IMR-90 (cell line): ENCODE results near the gene HECW1. TPM values are rescaled to one million over a fixed set of nuclear protein-coding genes. Genes with fewer than 3 reads are reported as not detected.

Experiments
- ATAC-seq: fragments of 200-7000 bp; cut with Tn5 transposase; 2 replicates; pipeline ENCODE4 v1.9.1; 2020; ENCODE audit warnings: low read depth, mild to moderate bottlenecking, moderate library complexity
- BruUV-seq: library from RNA; stranded (reverse); fragments of 400-500 nt; replicated peaks from 2 replicates; lab custom pipeline; 2021; lab: Mats Ljungman, UMichigan
- CTCF ChIA-PET: fragments of 300-600 bp; formaldehyde crosslinking; extraction: SDS; loops from one replicate; lab custom pipeline; 2021; ENCODE audit warnings: antibody characterized with exemption; lab: Yijun Ruan, JAX
- POLR2A ChIA-PET: fragments of 300-600 bp; sonication (Branson Sonifier 250); formaldehyde crosslinking; loops from one replicate; lab custom pipeline; 2022; ENCODE audit warnings: antibody characterized with exemption; ENCODE audit not compliant: unreplicated experiment; lab: Charles Lee
- DNase-seq: peaks from one replicate; pipeline ENCODE4 v3.0.0; 2013
- H2AFZ ChIP-seq: replicated peaks from 2 replicates; pipeline ENCODE3; 2013; ENCODE audit warnings: low read length, mild to moderate bottlenecking; ENCODE audit not compliant: poor library complexity
- H2AK5ac ChIP-seq: 2 replicates; pipeline ENCODE4 v1.6.1; 2013; ENCODE audit warnings: low read depth, low read length, inconsistent platforms
- H2AK9ac ChIP-seq: replicated peaks from 2 replicates; pipeline ENCODE3; 2013; ENCODE audit warnings: mild to moderate bottlenecking, low read depth, low read length, moderate library complexity; ENCODE audit not compliant: poor library complexity
- H2BK120ac ChIP-seq: 2 replicates; pipeline ENCODE4 v1.6.1; 2013; ENCODE audit warnings: low read depth, low read length, inconsistent platforms
- H2BK15ac ChIP-seq: 3 replicates; pipeline ENCODE4 v1.6.1; 2013; ENCODE audit warnings: low read depth, low read length, inconsistent platforms
- H2BK20ac ChIP-seq: 2 replicates; pipeline ENCODE4 v1.6.1; 2013; ENCODE audit warnings: low read depth, mild to moderate bottlenecking, inconsistent platforms, low read length, moderate library complexity
- H2BK5ac ChIP-seq: 2 replicates; pipeline ENCODE4 v1.6.1; 2013; ENCODE audit warnings: mild to moderate bottlenecking, low read depth, low read length, inconsistent platforms; ENCODE audit not compliant: poor library complexity, severe bottlenecking
- H3K14ac ChIP-seq: replicated peaks from 2 replicates; pipeline ENCODE4 v1.6.1; 2013; ENCODE audit warnings: low read depth, low read length, inconsistent platforms
- H3K18ac ChIP-seq: 2 replicates; pipeline ENCODE4 v1.6.1; 2013; ENCODE audit warnings: low read depth, low read length, control low read depth
- H3K23ac ChIP-seq: 2 replicates; pipeline ENCODE4 v1.6.1; 2013; ENCODE audit warnings: low read depth, low read length, inconsistent platforms
- H3K27ac ChIP-seq: 2 replicates; pipeline ENCODE4 v1.5.1; 2013; ENCODE audit warnings: mild to moderate bottlenecking, control low read depth, low read length; ENCODE audit not compliant: insufficient read depth
- H3K27me3 ChIP-seq: 2 replicates; pipeline ENCODE4 v1.6.1; 2013; ENCODE audit warnings: low read length; ENCODE audit not compliant: control insufficient read depth, insufficient read depth
- H3K36me3 ChIP-seq: 2 replicates; pipeline ENCODE4 v1.6.1; 2013; ENCODE audit warnings: low read length, mixed read lengths; ENCODE audit not compliant: control insufficient read depth, insufficient read depth
- H3K4ac ChIP-seq: 2 replicates; pipeline ENCODE4 v1.6.1; 2013; ENCODE audit warnings: low read depth, low read length, inconsistent platforms
- H3K4me1 ChIP-seq: 2 replicates; pipeline ENCODE4 v1.6.1; 2013; ENCODE audit warnings: low read length, mixed read lengths; ENCODE audit not compliant: control insufficient read depth, insufficient read depth
- H3K4me2 ChIP-seq: 2 replicates; pipeline ENCODE4 v1.6.1; 2013; ENCODE audit warnings: low read depth, mild to moderate bottlenecking, control low read depth, low read length, moderate library complexity
- H3K4me3 ChIP-seq: 2 replicates; pipeline ENCODE4 v1.5.1; 2013; ENCODE audit warnings: low read depth, mild to moderate bottlenecking, control low read depth, low read length, moderate library complexity; ENCODE audit not compliant: insufficient read depth
- H3K56ac ChIP-seq: 2 replicates; pipeline ENCODE4 v1.6.1; 2013; ENCODE audit warnings: low read length, inconsistent platforms; ENCODE audit not compliant: insufficient read depth; ENCODE audit errors: extremely low read depth
- H3K79me1 ChIP-seq, 2 experiments: 2 replicates each; pipeline ENCODE4 v1.6.1; 2013; ENCODE audit warnings: low read length in 2 of 2, inconsistent platforms in 1 of 2, low read depth in 1 of 2
- H3K9ac ChIP-seq: 2 replicates; pipeline ENCODE4 v1.6.1; 2013; ENCODE audit warnings: low read depth, low read length, control low read depth
- H3K9me1 ChIP-seq: 2 replicates; pipeline ENCODE4 v1.6.1; 2013; ENCODE audit warnings: low read length, inconsistent platforms; ENCODE audit not compliant: insufficient read depth
- H3K9me3 ChIP-seq: 2 replicates; pipeline ENCODE4 v1.6.1; 2013; ENCODE audit warnings: low read length; ENCODE audit not compliant: control insufficient read depth, insufficient read depth
- H4K20me1 ChIP-seq: 2 replicates; pipeline ENCODE4 v1.6.1; 2013; ENCODE audit warnings: low read length, inconsistent platforms; ENCODE audit not compliant: insufficient read depth
- H4K5ac ChIP-seq: 2 replicates; pipeline ENCODE4 v1.6.1; 2013; ENCODE audit warnings: mild to moderate bottlenecking, low read depth, low read length, control low read depth
- H4K8ac ChIP-seq, 2 experiments: 2 replicates each; pipeline ENCODE4 v1.6.1; 2013; ENCODE audit warnings: low read depth in 2 of 2, low read length in 2 of 2, control low read depth in 1 of 2, inconsistent platforms in 1 of 2
- H4K91ac ChIP-seq: 2 replicates; pipeline ENCODE4 v1.6.1; 2013; ENCODE audit warnings: low read depth, low read length, inconsistent platforms; ENCODE audit not compliant: insufficient read depth
- BHLHE40 ChIP-seq: fragments of 150-350 bp; IDR thresholded peaks from 2 replicates; pipeline ENCODE4 v1.6.1; 2016; ENCODE audit warnings: mild to moderate bottlenecking, low read depth, low read length
- CEBPB ChIP-seq: IDR thresholded peaks from 2 replicates; pipeline ENCODE4 v1.6.1; 2012; ENCODE audit warnings: low read depth, low read length, improper control_type of control experiment
- CHD1 ChIP-seq: IDR thresholded peaks from 2 replicates; pipeline ENCODE4 v1.6.1; 2012; ENCODE audit warnings: low read depth, low read length, improper control_type of control experiment
- FOS ChIP-seq: fragments of 150-350 bp; IDR thresholded peaks from 2 replicates; pipeline ENCODE4 v1.6.1; 2016; ENCODE audit warnings: low read depth, low read length
- MAFK ChIP-seq: IDR thresholded peaks from 2 replicates; pipeline ENCODE4 v1.6.1; 2012; ENCODE audit warnings: low read depth, low read length, improper control_type of control experiment
- MAZ ChIP-seq: IDR thresholded peaks from 2 replicates; pipeline ENCODE4 v1.6.1; 2012; ENCODE audit warnings: low read depth, mild to moderate bottlenecking, low read length, improper control_type of control experiment, moderate library complexity, borderline replicate concordance
- MXI1 ChIP-seq: IDR thresholded peaks from 2 replicates; pipeline ENCODE4 v1.6.1; 2012; ENCODE audit warnings: low read depth, mild to moderate bottlenecking, low read length, moderate library complexity, borderline replicate concordance
- NFE2L2 ChIP-seq: fragments of 150-350 bp; IDR thresholded peaks from 2 replicates; pipeline ENCODE4 v1.6.1; 2016; ENCODE audit warnings: low read depth, mild to moderate bottlenecking, low read length
- POLR2A ChIP-seq: IDR thresholded peaks from 2 replicates; pipeline ENCODE4 v1.6.1; 2012; ENCODE audit warnings: mild to moderate bottlenecking, low read depth, low read length
- RAD21 ChIP-seq: IDR thresholded peaks from 2 replicates; pipeline ENCODE4 v1.6.1; 2012; ENCODE audit warnings: low read length, improper control_type of control experiment
- RCOR1 ChIP-seq: IDR thresholded peaks from 2 replicates; pipeline ENCODE4 v1.6.1; 2012; ENCODE audit warnings: mild to moderate bottlenecking, low read length, improper control_type of control experiment; ENCODE audit not compliant: insufficient replicate concordance
- RFX5 ChIP-seq: IDR thresholded peaks from 2 replicates; pipeline ENCODE4 v1.8.0; 2012; ENCODE audit warnings: low read depth, mild to moderate bottlenecking, low read length, moderate library complexity
- SMC3 ChIP-seq: fragments of 150-350 bp; IDR thresholded peaks from 2 replicates; pipeline ENCODE4 v1.6.1; 2016; ENCODE audit warnings: low read depth, mild to moderate bottlenecking, antibody characterized with exemption, low read length, moderate library complexity
- WGBS, 2 experiments: methylation state at CpG; one replicate each; pipeline versions ENCODE4 v1.1.5 to v1.1.7; 2013; ENCODE audit warnings: missing lambda C conversion rate in 2 of 2; ENCODE audit not compliant: insufficient read length in 1 of 2; ENCODE audit errors: extremely low coverage in 2 of 2; 5-methylcytosine and 5-hydroxymethylcytosine counted together
- dilution Hi-C: fragments of 300-500 bp; cut with HindIII; formaldehyde crosslinking; loops from one replicate; pipeline ENCODE4 v1.14.3; 2018; ENCODE audit warnings: low sequenced_read_pairs; ENCODE audit not compliant: unreplicated experiment
- in situ Hi-C: fragments of 300-500 bp; cut with MboI; formaldehyde crosslinking; loops from 3 replicates; pipeline ENCODE4 v1.14.3; 2019; ENCODE audit warnings: low sequenced_read_pairs, inconsistent platforms, mixed read lengths
- intact Hi-C: fragments of 100-400 bp; cut with micrococcal nuclease; formaldehyde crosslinking; loops from 2 replicates; pipeline ENCODE4 v1.10.0; 2022
- polyA plus RNA-seq, 3 experiments: library from polyadenylated mRNA; depleted of rRNA; stranded (reverse); fragments of >200 nt; gene quantifications; 2 replicates each; pipeline ENCODE4 v1.2.3, GENCODE V29; 2012; ENCODE audit warnings: low replicate concordance in 1 of 3
- total RNA-seq: library from RNA; depleted of rRNA; stranded (reverse); fragments of >200 nt; gene quantifications from 2 replicates; pipeline ENCODE4 v1.2.3, GENCODE V29; 2012
- TF ChIP-seq, protein P1 (sequence below): conservative IDR thresholded peaks from 2 replicates; pipeline ENCODE4 v1.5.1; 2012; ENCODE audit warnings: mild to moderate bottlenecking, low read depth, low read length, improper control_type of control experiment
- TF ChIP-seq, protein P2 (sequence below): fragments of 150-350 bp; IDR thresholded peaks from 2 replicates; pipeline ENCODE4 v1.6.1; 2017; ENCODE audit warnings: mild to moderate bottlenecking, antibody characterized with exemption, low read length, low read depth
- TF ChIP-seq, protein P3 (sequence below): fragments of 150-350 bp; IDR thresholded peaks from 2 replicates; pipeline ENCODE4 v1.6.1; 2016; ENCODE audit warnings: low read depth, mild to moderate bottlenecking, low read length, moderate library complexity, borderline replicate concordance

HECW1 gene
- total and polyA plus RNA-seq, 2 of the 4 experiments (the other 2 are of a cell fraction) = 0.56 to 1.3 TPM

DNA sequence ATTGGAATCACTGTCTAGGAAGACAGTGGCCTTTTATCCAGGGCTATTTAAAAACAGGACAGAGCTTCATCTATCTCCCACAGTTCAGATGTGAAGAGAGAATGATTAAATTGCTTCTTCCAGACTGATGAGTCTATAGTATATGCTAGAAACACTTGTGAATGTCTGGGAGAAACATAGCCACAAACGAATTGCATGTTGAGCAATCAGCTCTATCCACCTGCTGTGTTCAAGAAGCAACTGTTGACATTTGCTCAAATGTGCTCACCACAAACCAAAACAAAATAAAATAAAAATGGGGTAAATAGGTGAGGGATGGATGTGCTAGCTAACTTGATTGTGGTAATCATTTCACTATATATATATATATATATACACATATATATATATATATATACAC, 195.1 kb downstream of the HECW1 start:
- H3K14ac ChIP-seq = no peak overlapping the region
- no peak overlapping the region for H3K27ac ChIP-seq
- no peak overlapping the region for H3K4me2 ChIP-seq
- H3K27me3 ChIP-seq = no peaks in the 10 kb centered on the region
- H2BK120ac ChIP-seq = no peak overlapping the region
- no peak overlapping the region for H4K91ac ChIP-seq
- BruUV-seq = no TSS peak
- dilution Hi-C loops (no loop called here), intact Hi-C loops (no loop called here), in situ Hi-C loops (no loop called here)
- H4K20me1 ChIP-seq = no peaks in the 10 kb centered on the region
- CTCF ChIA-PET = no interaction called here
- H3K9me1 ChIP-seq = no peaks in the 10 kb centered on the region
- H3K4me3 ChIP-seq = no peak overlapping the region
- ATAC-seq = no peak
- H3K56ac ChIP-seq = no peak overlapping the region
- H3K9ac ChIP-seq = no peak overlapping the region
- no CpG with 5 or more reads among the region's 1 CpG for WGBS, 2 experiments
- no peak overlapping the region for H2BK20ac ChIP-seq
- no peak overlapping the region for H3K4ac ChIP-seq
- POLR2A ChIA-PET = no interaction called here
- no peak overlapping the region for H2AK5ac ChIP-seq
- H4K8ac ChIP-seq = no peak overlapping the region
- no peaks in the 10 kb centered on the region for H3K79me1 ChIP-seq
- H3K36me3 ChIP-seq = no peaks in the 10 kb centered on the region
- H2BK5ac ChIP-seq = no peak overlapping the region
- no peak overlapping the region for H2AFZ ChIP-seq
- H3K18ac ChIP-seq = no peak overlapping the region
- peaks cover 3% of the 10 kb centered on the region; the same call in 1 of the 2 replicates for H3K4me1 ChIP-seq
- DNase-seq = no peak
- H3K23ac ChIP-seq = no peak overlapping the region
- no peak for TF ChIP-seq RCOR1
- TF ChIP-seq RAD21 = no peak
- no peak for TF ChIP-seq CEBPB
- TF ChIP-seq MAZ = no peak
- no peak for TF ChIP-seq SMC3
- no peak for TF ChIP-seq NFE2L2
- no peak for TF ChIP-seq RFX5
- TF ChIP-seq, protein P1, sequence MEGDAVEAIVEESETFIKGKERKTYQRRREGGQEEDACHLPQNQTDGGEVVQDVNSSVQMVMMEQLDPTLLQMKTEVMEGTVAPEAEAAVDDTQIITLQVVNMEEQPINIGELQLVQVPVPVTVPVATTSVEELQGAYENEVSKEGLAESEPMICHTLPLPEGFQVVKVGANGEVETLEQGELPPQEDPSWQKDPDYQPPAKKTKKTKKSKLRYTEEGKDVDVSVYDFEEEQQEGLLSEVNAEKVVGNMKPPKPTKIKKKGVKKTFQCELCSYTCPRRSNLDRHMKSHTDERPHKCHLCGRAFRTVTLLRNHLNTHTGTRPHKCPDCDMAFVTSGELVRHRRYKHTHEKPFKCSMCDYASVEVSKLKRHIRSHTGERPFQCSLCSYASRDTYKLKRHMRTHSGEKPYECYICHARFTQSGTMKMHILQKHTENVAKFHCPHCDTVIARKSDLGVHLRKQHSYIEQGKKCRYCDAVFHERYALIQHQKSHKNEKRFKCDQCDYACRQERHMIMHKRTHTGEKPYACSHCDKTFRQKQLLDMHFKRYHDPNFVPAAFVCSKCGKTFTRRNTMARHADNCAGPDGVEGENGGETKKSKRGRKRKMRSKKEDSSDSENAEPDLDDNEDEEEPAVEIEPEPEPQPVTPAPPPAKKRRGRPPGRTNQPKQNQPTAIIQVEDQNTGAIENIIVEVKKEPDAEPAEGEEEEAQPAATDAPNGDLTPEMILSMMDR = no peak
- TF ChIP-seq MAFK = no peak
- TF ChIP-seq POLR2A = no peak
- TF ChIP-seq FOS = no peak
- TF ChIP-seq MXI1 = no peak
- TF ChIP-seq, protein P2, sequence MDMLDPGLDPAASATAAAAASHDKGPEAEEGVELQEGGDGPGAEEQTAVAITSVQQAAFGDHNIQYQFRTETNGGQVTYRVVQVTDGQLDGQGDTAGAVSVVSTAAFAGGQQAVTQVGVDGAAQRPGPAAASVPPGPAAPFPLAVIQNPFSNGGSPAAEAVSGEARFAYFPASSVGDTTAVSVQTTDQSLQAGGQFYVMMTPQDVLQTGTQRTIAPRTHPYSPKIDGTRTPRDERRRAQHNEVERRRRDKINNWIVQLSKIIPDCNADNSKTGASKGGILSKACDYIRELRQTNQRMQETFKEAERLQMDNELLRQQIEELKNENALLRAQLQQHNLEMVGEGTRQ = no peak
- TF ChIP-seq CHD1 = no peak
- TF ChIP-seq, protein P3, sequence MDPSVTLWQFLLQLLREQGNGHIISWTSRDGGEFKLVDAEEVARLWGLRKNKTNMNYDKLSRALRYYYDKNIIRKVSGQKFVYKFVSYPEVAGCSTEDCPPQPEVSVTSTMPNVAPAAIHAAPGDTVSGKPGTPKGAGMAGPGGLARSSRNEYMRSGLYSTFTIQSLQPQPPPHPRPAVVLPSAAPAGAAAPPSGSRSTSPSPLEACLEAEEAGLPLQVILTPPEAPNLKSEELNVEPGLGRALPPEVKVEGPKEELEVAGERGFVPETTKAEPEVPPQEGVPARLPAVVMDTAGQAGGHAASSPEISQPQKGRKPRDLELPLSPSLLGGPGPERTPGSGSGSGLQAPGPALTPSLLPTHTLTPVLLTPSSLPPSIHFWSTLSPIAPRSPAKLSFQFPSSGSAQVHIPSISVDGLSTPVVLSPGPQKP = no peak
- no peak for TF ChIP-seq BHLHE40
- H2BK15ac ChIP-seq = no peak overlapping the region
- H3K9me3 ChIP-seq = no peaks in the 10 kb centered on the region
- H2AK9ac ChIP-seq = no peak overlapping the region
- H4K5ac ChIP-seq = no peak overlapping the region
